Measurements from ENCODE around the gene PLEKHB2.
"Not testable (repeated sequence)": the region's sequence is repeated elsewhere in the genome, so short reads cannot be mapped to it uniquely, and the experiment has no call there.

Gene PLEKHB2

GRCh38 chr2:131064589-131065512 lies 40.3 kb upstream of the PLEKHB2 start:
- no peak for DNase-seq (ENCODE audit: low read depth, low spot score)
- TF ChIP-seq CTCF (IDR thresholded peaks at IDR 0.05; ENCODE audit: low read depth, low read length) = no peak
- in situ Hi-C loops (cut with HindIII; ENCODE audit: low sequenced_read_pairs) = no loop called here
- H3K4me3 ChIP-seq (ENCODE audit: low read depth, low read length) = no peak overlapping the region

GRCh38 chr2:131067465-131068125 lies 37.5 kb upstream of the PLEKHB2 start:
- in situ Hi-C loops (cut with HindIII; ENCODE audit: low sequenced_read_pairs) = no loop called here
- TF ChIP-seq CTCF (IDR thresholded peaks at IDR 0.05; ENCODE audit: low read depth, low read length) = no peak

GRCh38 chr2:131068172-131068571 lies 37.0 kb upstream of the PLEKHB2 start:
- in situ Hi-C loops (cut with HindIII; ENCODE audit: low sequenced_read_pairs); H3K4me3 ChIP-seq (ENCODE audit: low read depth, low read length); DNase-seq (ENCODE audit: low read depth, low spot score): not testable (repeated sequence)

More at GRCh38 chr2:131067465-131068125, 37.5 kb upstream of the PLEKHB2 start:
- no peak overlapping the region for H3K4me3 ChIP-seq (ENCODE audit: low read depth, low read length)
- DNase-seq (ENCODE audit: low read depth, low spot score) = no peak

GRCh38 chr2:131075578-131075977 lies 29.6 kb upstream of the PLEKHB2 start:
- in situ Hi-C loops (cut with HindIII; ENCODE audit: low sequenced_read_pairs); DNase-seq (ENCODE audit: low read depth, low spot score); H3K4me3 ChIP-seq (ENCODE audit: low read depth, low read length): not testable (repeated sequence)

- in situ Hi-C loops (cut with HindIII; ENCODE audit: low sequenced_read_pairs) = no loop called here
- H3K4me3 ChIP-seq (ENCODE audit: low read depth, low read length) = no peak overlapping the region
- no peak for DNase-seq (ENCODE audit: low read depth, low spot score)
- no peak for TF ChIP-seq CTCF (IDR thresholded peaks at IDR 0.05; ENCODE audit: low read depth, low read length)
Measured at GRCh38 chr2:131076707-131077106, 28.4 kb upstream of the PLEKHB2 start.

GRCh38 chr2:131077182-131077846 lies 27.8 kb upstream of the PLEKHB2 start:
- in situ Hi-C loops (cut with HindIII; ENCODE audit: low sequenced_read_pairs) = no loop called here
- TF ChIP-seq CTCF (IDR thresholded peaks at IDR 0.05; ENCODE audit: low read depth, low read length) = no peak
- no peak for DNase-seq (ENCODE audit: low read depth, low spot score)
- no peak overlapping the region for H3K4me3 ChIP-seq (ENCODE audit: low read depth, low read length)

GRCh38 chr2:131077966-131078365 lies 27.2 kb upstream of the PLEKHB2 start:
- no peak for TF ChIP-seq CTCF (IDR thresholded peaks at IDR 0.05; ENCODE audit: low read depth, low read length)
- DNase-seq (ENCODE audit: low read depth, low spot score) = no peak
- in situ Hi-C loops (cut with HindIII; ENCODE audit: low sequenced_read_pairs) = no loop called here
- H3K4me3 ChIP-seq (ENCODE audit: low read depth, low read length) = no peak overlapping the region

- DNase-seq (ENCODE audit: low read depth, low spot score); in situ Hi-C loops (cut with HindIII; ENCODE audit: low sequenced_read_pairs); H3K4me3 ChIP-seq (ENCODE audit: low read depth, low read length): not testable (repeated sequence)
Measured at GRCh38 chr2:131079931-131080330, 25.2 kb upstream of the PLEKHB2 start.
